HCT116 (cell line): ENCODE data around the gene SSX2IP.

Experiments
- CEBPB ChIP-seq: IDR thresholded peaks from 2 replicates; pipeline ENCODE4 v1.6.1; 2012; ENCODE audit warnings: low read depth
- POLR2A ChIP-seq: IDR thresholded peaks from 2 replicates; pipeline ENCODE4 v1.7.0; 2011; ENCODE audit warnings: borderline replicate concordance; ENCODE audit not compliant: insufficient read depth, insufficient read length; ENCODE audit errors: extremely low read depth
- POLR2AphosphoS5 ChIP-seq: IDR thresholded peaks from 2 replicates; pipeline ENCODE4 v1.6.1; 2011; ENCODE audit warnings: mild to moderate bottlenecking, low read depth, low read length, moderate library complexity
- REST ChIP-seq: IDR thresholded peaks from 2 replicates; pipeline ENCODE4 v1.6.1; 2012; ENCODE audit warnings: low read depth

- TF ChIP-seq POLR2AphosphoS5 (no peak), POLR2A (no peak), REST (no peak), CEBPB (no peak)
Measured at GRCh38 chr1:84675106-84675505, 15.2 kb downstream of the SSX2IP start.
